Endothelial cell of umbilical vein (primary cell): ENCODE measurements around the gene AKT2. TPM values are rescaled to one million over a fixed set of nuclear protein-coding genes. Genes with fewer than 3 reads are reported as not detected.

Source experiments
- BruUV-seq: library from RNA; stranded (reverse); fragments of 400-500 nt; replicated peaks from 2 replicates; lab custom pipeline; 2021; lab: Mats Ljungman, UMichigan
- CTCF ChIA-PET: fragments of 300-600, 350-600 bp; sonication (Branson Sonifier 250); formaldehyde crosslinking; loops from one replicate; lab custom pipeline; 2021; ENCODE audit warnings: antibody characterized with exemption, inconsistent platforms; lab: Charles Lee
- POLR2A ChIA-PET: fragments of 300-600, 350-600 bp; sonication (Branson Sonifier 250); formaldehyde crosslinking; loops from one replicate; lab custom pipeline; 2021; ENCODE audit warnings: antibody characterized with exemption, inconsistent platforms; lab: Charles Lee
- DNase-seq: peaks from one replicate; pipeline ENCODE4 v3.0.0-alpha.2; 2011; ENCODE audit warnings: low read depth, low spot score
- FAIRE-seq: peaks from 2 replicates; lab custom pipeline; 2011; peaks lifted over from hg19 to GRCh38; lab: Jason Lieb, UNC
- H2AFZ ChIP-seq: 2 replicates; pipeline ENCODE4 v1.6.0; 2012; ENCODE audit warnings: low read depth, low read length, control low read depth, inconsistent platforms
- H3K27ac ChIP-seq: 2 replicates; pipeline ENCODE4 v1.5.1; 2011; ENCODE audit warnings: low read depth, mild to moderate bottlenecking, control low read depth, low read length, moderate library complexity; ENCODE audit not compliant: insufficient read depth
- H3K27me3 ChIP-seq, 2 experiments: 2 replicates each; pipeline versions ENCODE4 v1.6.0 to v1.6.1; 2011; ENCODE audit warnings: low read length in 2 of 2, mixed read lengths in 1 of 2; ENCODE audit not compliant: control insufficient read depth in 2 of 2, insufficient read depth in 2 of 2
- H3K36me3 ChIP-seq, 2 experiments: 2 replicates in 1 of 2; 3 replicates in 1 of 2; pipeline ENCODE4 v1.5.1; 2011; ENCODE audit warnings: low read length in 2 of 2, mild to moderate bottlenecking in 1 of 2, moderate library complexity in 1 of 2; ENCODE audit not compliant: control insufficient read depth in 2 of 2, insufficient read depth in 2 of 2; ENCODE audit errors: extremely low read depth in 1 of 2
- H3K4me1 ChIP-seq: 3 replicates; pipeline ENCODE4 v1.5.1; 2011; ENCODE audit warnings: mild to moderate bottlenecking, low read length; ENCODE audit not compliant: control insufficient read depth, insufficient read depth; ENCODE audit errors: extremely low read depth
- H3K4me2 ChIP-seq: 2 replicates; pipeline ENCODE4 v1.6.1; 2011; ENCODE audit warnings: low read length, control low read depth, mixed read lengths; ENCODE audit not compliant: insufficient read depth
- H3K4me3 ChIP-seq, 3 experiments: fragments of 200-600 bp in 1 of 3; sonication (generic), shearing (Covaris generic) in 1 of 3; replicated peaks in 1 of 3; 2 replicates each; pipeline ENCODE4 v1.5.1; 2011 to 2016; ENCODE audit warnings: control low read depth in 3 of 3, low read length in 3 of 3, mild to moderate bottlenecking in 2 of 3, inconsistent platforms in 1 of 3, low read depth in 1 of 3, moderate library complexity in 1 of 3; ENCODE audit not compliant: insufficient read depth in 1 of 3
- H3K79me2 ChIP-seq: 2 replicates; pipeline ENCODE4 v1.6.0; 2012; ENCODE audit warnings: low read length, inconsistent platforms; ENCODE audit not compliant: control insufficient read depth, insufficient read depth
- H3K9ac ChIP-seq: replicated peaks from 2 replicates; pipeline ENCODE3; 2011; ENCODE audit warnings: low read length, control low read depth; ENCODE audit not compliant: insufficient read depth; ENCODE audit errors: extremely low read depth
- H3K9me1 ChIP-seq: replicated peaks from 3 replicates; pipeline ENCODE4 v1.6.0; 2011; ENCODE audit warnings: mild to moderate bottlenecking, low read length; ENCODE audit not compliant: control insufficient read depth, insufficient read depth; ENCODE audit errors: extremely low read depth
- H3K9me3 ChIP-seq: replicated peaks from 2 replicates; pipeline ENCODE4 v1.5.1; 2012; ENCODE audit warnings: low read length, inconsistent platforms; ENCODE audit not compliant: control insufficient read depth, insufficient read depth
- H4K20me1 ChIP-seq: replicated peaks from 2 replicates; pipeline ENCODE3; 2011; ENCODE audit warnings: mild to moderate bottlenecking, low read length; ENCODE audit not compliant: control insufficient read depth, insufficient read depth; ENCODE audit errors: extremely low read depth
- CTCF ChIP-seq, 2 donors: IDR thresholded peaks; 1 replicate in 1 of 2; 2 replicates in 1 of 2; pipeline ENCODE4 v1.5.1; 2011; ENCODE audit warnings: low read length in 2 of 2, mild to moderate bottlenecking in 2 of 2, moderate library complexity in 2 of 2, control low read depth in 1 of 2, inconsistent platforms in 1 of 2, low read depth in 1 of 2; ENCODE audit not compliant: insufficient read depth in 1 of 2; ENCODE audit errors: extremely low read depth in 1 of 2
- EZH2 ChIP-seq: IDR thresholded peaks from 2 replicates; pipeline ENCODE4 v1.6.1; 2012; ENCODE audit warnings: borderline replicate concordance, low read depth, mild to moderate bottlenecking, moderate library complexity, low read length, inconsistent platforms; ENCODE audit not compliant: severe bottlenecking
- FOS ChIP-seq: IDR thresholded peaks from 2 replicates; pipeline ENCODE4 v1.6.1; 2011; ENCODE audit warnings: mild to moderate bottlenecking, low read length, moderate library complexity, borderline replicate concordance; ENCODE audit not compliant: insufficient read depth
- GATA2 ChIP-seq: IDR thresholded peaks from 2 replicates; pipeline ENCODE4 v1.7.0; 2011; ENCODE audit warnings: low read depth, mild to moderate bottlenecking, moderate library complexity, mixed read lengths, low read length; ENCODE audit not compliant: insufficient read length, insufficient read depth
- JUN ChIP-seq: IDR thresholded peaks from 2 replicates; pipeline ENCODE4 v1.6.1; 2011; ENCODE audit warnings: borderline replicate concordance, low read depth; ENCODE audit not compliant: insufficient read length, insufficient read depth
- MAX ChIP-seq: IDR thresholded peaks from 2 replicates; pipeline ENCODE4 v1.6.1; 2011; ENCODE audit not compliant: insufficient read depth, insufficient read length
- MYC ChIP-seq: IDR thresholded peaks from one replicate; pipeline ENCODE4 v1.6.1; 2011; ENCODE audit warnings: mild to moderate bottlenecking, low read depth, low read length
- POLR2A ChIP-seq: IDR thresholded peaks from 2 replicates; pipeline ENCODE4 v1.6.1; 2012; ENCODE audit warnings: low read depth, mild to moderate bottlenecking, control low read depth, low read length
- POLR2AphosphoS5 ChIP-seq: IDR thresholded peaks from 2 replicates; pipeline ENCODE4 v1.6.1; 2012; ENCODE audit warnings: low read depth, mild to moderate bottlenecking, control low read depth, low read length, moderate library complexity; ENCODE audit not compliant: insufficient read depth
- dilution Hi-C: fragments of 300-500 bp; cut with MboI; formaldehyde crosslinking; loops from one replicate; pipeline ENCODE4 v1.15.0; 2019; ENCODE audit warnings: low sequenced_read_pairs; ENCODE audit not compliant: extremely low pct_ligation_motif_present
- intact Hi-C: fragments of 100-400 bp; cut with micrococcal nuclease; formaldehyde crosslinking; loops from one replicate; pipeline ENCODE4 v1.10.0; 2022
- polyA plus RNA-seq, 4 experiments: library from polyadenylated mRNA; depleted of rRNA in 3 of 4; stranded (reverse) in 3 of 4; unstranded in 1 of 4; fragments of >200 nt; gene quantifications; 2 replicates each; pipeline versions ENCODE4 v1.2.1 to v1.2.3, GENCODE V29; 2011 to 2012; ENCODE audit warnings: missing spikeins in 1 of 4
- total RNA-seq: library from RNA; stranded (reverse); gene quantifications from 2 replicates; pipeline ENCODE4 v1.2.3, GENCODE V29; 2021

The AKT2 gene
- total and polyA plus RNA-seq, 2 donors (not counting 3 experiments of a cell fraction or from before 2014, with no cell fraction given) = 65.2 to 69.8 TPM

GRCh38 chr19:40240332-40240731, 44.8 kb downstream of the AKT2 start:
- dilution Hi-C loops = no loop called here
- POLR2A ChIA-PET = interaction anchor here (0.6 kb wide), 1 partner anchor 21 kb away, joined by 4 read pairs; no protein-coding TSS in a partner anchor
- BruUV-seq = no TSS peak

GRCh38 chr19:40239415-40240226, 45.5 kb downstream of the AKT2 start:
- dilution Hi-C loops (no loop called here), intact Hi-C loops (no loop called here)
- Histone ChIP-seq H3K4me3 (no peak overlapping the region), H3K27ac (no peak overlapping the region), H3K4me2 (no peak overlapping the region), H2AFZ (no peak overlapping the region), H3K79me2 (no peaks in the 10 kb centered on the region), H3K36me3 (peaks cover 4 to 39% of the 10 kb centered on the region in 2 experiments), H3K9me1 (no peaks in the 10 kb centered on the region), H3K9ac (no peak overlapping the region), H3K9me3 (no peaks in the 10 kb centered on the region), H3K4me1 (peaks cover 20% of the 10 kb centered on the region), H3K27me3 (no peaks in the 10 kb centered on the region), H4K20me1 (no peaks in the 10 kb centered on the region)
- no peak for DNase-seq
- BruUV-seq = no TSS peak
- FAIRE-seq = no peak
- TF ChIP-seq GATA2 = no peak
- TF ChIP-seq POLR2AphosphoS5 = no peak
- no peak for TF ChIP-seq POLR2A
- no peak for TF ChIP-seq FOS
- no peak for TF ChIP-seq MYC
- no peak for TF ChIP-seq EZH2
- TF ChIP-seq CTCF (IDR thresholded peaks at IDR 0.05; ENCODE audit: extremely low read depth in 1 of 2, insufficient read depth in 1 of 2, low read depth in 1 of 2, low read length in 2 of 2) = no peak
- TF ChIP-seq JUN = no peak
- TF ChIP-seq MAX = no peak
- POLR2A ChIA-PET = no interaction called here
- CTCF ChIA-PET = no interaction called here

More at GRCh38 chr19:40240332-40240731, 44.8 kb downstream of the AKT2 start:
- DNase-seq (no peak), FAIRE-seq (no peak)
- Histone ChIP-seq H3K27me3 (no peaks in the 10 kb centered on the region), H3K27ac (no peak overlapping the region), H3K79me2 (peaks cover under 1% of the 10 kb centered on the region), H3K36me3 (peaks cover 4 to 36% of the 10 kb centered on the region in 2 experiments), H3K9ac (no peak overlapping the region), H3K9me1 (no peaks in the 10 kb centered on the region), H3K9me3 (no peaks in the 10 kb centered on the region), H4K20me1 (no peaks in the 10 kb centered on the region), H2AFZ (no peak overlapping the region), H3K4me1 (peaks cover 16% of the 10 kb centered on the region), H3K4me2 (no peak overlapping the region), H3K4me3 (no peak overlapping the region)
- CTCF ChIA-PET = interaction anchor here (1.1 kb wide), 1 partner anchor 65 kb away, joined by 3 read pairs; no protein-coding TSS in a partner anchor
- TF ChIP-seq FOS = no peak
- TF ChIP-seq POLR2AphosphoS5 = no peak
- no peak for TF ChIP-seq POLR2A
- no peak for TF ChIP-seq EZH2
- no peak for TF ChIP-seq MYC
- no peak for TF ChIP-seq JUN
- TF ChIP-seq MAX = no peak
- intact Hi-C loops = no loop called here
